Measurements from ENCODE around the gene HOXD8. TPM values are rescaled to one million over a fixed set of nuclear protein-coding genes. Genes with fewer than 3 reads are reported as not detected.

Gene HOXD8
- total and polyA plus RNA-seq, 9 of the 15 experiments (the other 6 are each of a cell fraction or from before 2014, with no cell fraction given): 0.04 to 0.15 TPM; not detected in 7

GRCh38 chr2:176103742-176104315 is 25.7 kb upstream of the HOXD8 start:
- Histone ChIP-seq H3K4me1 (replicated peaks in 1 of 2; ENCODE audit: control insufficient read depth in 2 of 2, insufficient read depth in 2 of 2, low read length in 2 of 2) (peaks cover 0 to 18% of the 10 kb centered on the region in 2 experiments; a peak in 1 of 5 replicates), H3K9me3 (replicated peaks; ENCODE audit: control insufficient read depth, insufficient read depth, low read depth, low read length) (no peaks in the 10 kb centered on the region), H3K4me2 (ENCODE audit: insufficient read depth, low read length) (no peak overlapping the region), H3K36me3 (ENCODE audit: control insufficient read depth, insufficient read depth, low read length) (no peaks in the 10 kb centered on the region), H2AFZ (ENCODE audit: low read depth, low read length) (no peak overlapping the region), H4K20me1 (replicated peaks; ENCODE audit: control insufficient read depth, insufficient read depth, low read length) (peaks cover 11% of the 10 kb centered on the region; the same call in 1 of the 2 replicates), H3K79me2 (ENCODE audit: control insufficient read depth, insufficient read depth, low read length) (no peaks in the 10 kb centered on the region), H3K9ac (ENCODE audit: insufficient read depth in 1 of 2, low read depth in 2 of 2, low read length in 2 of 2) (no peak overlapping the region), H3K9me1 (ENCODE audit: control insufficient read depth, insufficient read depth, low read length) (no peaks in the 10 kb centered on the region), H3K27me3 (ENCODE audit: control insufficient read depth in 2 of 2, insufficient read depth in 2 of 2, low read length in 2 of 2) (peaks cover 52 to 68% of the 10 kb centered on the region in 2 experiments), H3K27ac (ENCODE audit: extremely low read depth, low read depth, low read length) (no peak overlapping the region), H3K4me3 (no peak overlapping the region)
- in situ Hi-C loops (cut with MboI): no loop called here
- intact Hi-C loops (cut with micrococcal nuclease): no loop called here
- TF ChIP-seq ZBTB49 (CRISPR knock-in tag; IDR thresholded peaks at IDR 0.05; ENCODE audit: borderline replicate concordance) (no peak), CBX2 (IDR thresholded peaks at IDR 0.05; ENCODE audit: insufficient read depth, low read length, poor library complexity, severe bottlenecking) (peak; percentile 49), RBM14 (IDR thresholded peaks at IDR 0.05; ENCODE audit: borderline replicate concordance, insufficient read depth, low read depth, low read length) (no peak), CTCF (IDR thresholded peaks at IDR 0.05 in 2 of 3, conservative IDR thresholded peaks at IDR 0.05 in 1 of 3; ENCODE audit: insufficient read depth in 2 of 3, low read depth in 1 of 3, low read length in 3 of 3) (no peak), RNF2 (IDR thresholded peaks at IDR 0.05) (0 out of 2 replicates have a peak, but pooled peaks have one; percentile 3)
- no peak for ATAC-seq
- no TSS peak for BruUV-seq (replicated peaks)
- ChIA-PET CTCF (ENCODE audit: low intra/inter-chr PET ratio) (no interaction called here), POLR2A (interaction anchor here (0.7 kb wide), 1 partner anchor 415 kb away, joined by 5 read pairs; no protein-coding TSS in a partner anchor)
- 4% methylated on average over 16 of the region's 17 CpGs for WGBS (ENCODE audit: insufficient coverage, low coverage, missing lambda C conversion rate)
- DNase-seq (ENCODE audit: extremely low read depth in 1 of 4, low spot score in 3 of 4): no peak
- FAIRE-seq: no peak

Measured in K562 (cell line).